IMR-90 (cell line): ENCODE measurements around the gene REG3A.

Source experiments
- CEBPB ChIP-seq: IDR thresholded peaks from 2 replicates; pipeline ENCODE4 v1.6.1; 2012; ENCODE audit warnings: low read depth, low read length, improper control_type of control experiment
- CTCF ChIP-seq: conservative IDR thresholded peaks from 2 replicates; pipeline ENCODE4 v1.5.1; 2012; ENCODE audit warnings: mild to moderate bottlenecking, low read depth, low read length, improper control_type of control experiment
- ELK1 ChIP-seq: fragments of 150-350 bp; IDR thresholded peaks from 2 replicates; pipeline ENCODE4 v1.6.1; 2016; ENCODE audit warnings: low read depth, mild to moderate bottlenecking, low read length, moderate library complexity, borderline replicate concordance
- FOS ChIP-seq: fragments of 150-350 bp; IDR thresholded peaks from 2 replicates; pipeline ENCODE4 v1.6.1; 2016; ENCODE audit warnings: low read depth, low read length
- MAZ ChIP-seq: IDR thresholded peaks from 2 replicates; pipeline ENCODE4 v1.6.1; 2012; ENCODE audit warnings: low read depth, mild to moderate bottlenecking, low read length, improper control_type of control experiment, moderate library complexity, borderline replicate concordance
- MXI1 ChIP-seq: IDR thresholded peaks from 2 replicates; pipeline ENCODE4 v1.6.1; 2012; ENCODE audit warnings: low read depth, mild to moderate bottlenecking, low read length, moderate library complexity, borderline replicate concordance
- POLR2A ChIP-seq: IDR thresholded peaks from 2 replicates; pipeline ENCODE4 v1.6.1; 2012; ENCODE audit warnings: mild to moderate bottlenecking, low read depth, low read length
- RAD21 ChIP-seq: IDR thresholded peaks from 2 replicates; pipeline ENCODE4 v1.6.1; 2012; ENCODE audit warnings: low read length, improper control_type of control experiment
- RFX5 ChIP-seq: IDR thresholded peaks from 2 replicates; pipeline ENCODE4 v1.8.0; 2012; ENCODE audit warnings: low read depth, mild to moderate bottlenecking, low read length, moderate library complexity
- SMC3 ChIP-seq: fragments of 150-350 bp; IDR thresholded peaks from 2 replicates; pipeline ENCODE4 v1.6.1; 2016; ENCODE audit warnings: low read depth, mild to moderate bottlenecking, antibody characterized with exemption, low read length, moderate library complexity
- USF2 ChIP-seq: fragments of 150-350 bp; IDR thresholded peaks from 2 replicates; pipeline ENCODE4 v1.6.1; 2017; ENCODE audit warnings: mild to moderate bottlenecking, antibody characterized with exemption, low read length, low read depth

GRCh38 chr2:79162132-79162531 is 2.6 kb upstream of the REG3A start:
- no peak for TF ChIP-seq RFX5
- no peak for TF ChIP-seq POLR2A
- TF ChIP-seq CEBPB: no peak
- no peak for TF ChIP-seq CTCF
- no peak for TF ChIP-seq USF2
- no peak for TF ChIP-seq ELK1
- no peak for TF ChIP-seq FOS
- TF ChIP-seq RAD21: no peak
- TF ChIP-seq MXI1: no peak
- no peak for TF ChIP-seq MAZ
- TF ChIP-seq SMC3: no peak
